COR-L47 (cell line): Measurements from ENCODE around the gene ANXA2.
"Not testable (repeated sequence)": the region's sequence is repeated elsewhere in the genome, so short reads cannot be mapped to it uniquely, and the experiment has no call there.

Experiments used
- DNase-seq: peaks from one replicate; lab custom pipeline; 2025; lab: John Stamatoyannopoulos, UW

The ANXA2 gene

DNA sequence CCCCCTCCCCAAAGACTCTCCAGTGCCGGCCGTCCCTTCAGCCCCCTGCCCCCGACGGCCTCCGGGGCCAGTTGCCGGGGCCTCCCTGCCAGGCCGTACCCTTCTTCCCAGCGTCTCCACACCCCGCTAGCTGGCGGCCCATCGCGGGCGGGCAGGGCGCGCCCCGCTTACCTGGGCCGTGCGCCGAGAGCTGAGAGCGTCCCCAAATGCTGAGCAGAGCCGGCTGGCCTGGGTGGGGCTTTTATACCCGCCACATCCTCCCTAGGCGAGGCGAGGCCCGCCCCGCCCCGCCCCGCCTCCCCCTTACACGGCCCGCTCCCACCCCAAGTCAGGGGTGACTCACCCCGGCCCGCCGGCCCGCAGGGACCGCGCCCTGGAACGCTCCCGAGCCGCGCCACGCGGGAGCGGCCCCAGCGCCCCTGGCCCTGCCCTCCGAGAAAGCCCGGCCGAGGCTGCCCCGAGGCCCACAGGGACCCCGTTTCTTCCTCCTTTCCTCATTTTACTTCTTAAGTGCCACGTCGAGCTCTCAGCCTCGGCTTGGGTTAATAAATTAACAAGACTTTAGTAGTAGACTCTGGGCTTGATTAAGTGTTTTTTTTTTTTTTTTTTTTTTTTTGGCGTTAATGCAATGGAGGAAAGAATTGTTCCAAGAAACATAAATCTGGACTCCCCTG, at the start of gene ANXA2:
Gene ANXA2 (minus strand): TSS at position 215 of the 674 bp plus-strand sequence. CDS start 11,911 bp downstream, outside the sequence.
- peak; percentile 6 for DNase-seq

DNA sequence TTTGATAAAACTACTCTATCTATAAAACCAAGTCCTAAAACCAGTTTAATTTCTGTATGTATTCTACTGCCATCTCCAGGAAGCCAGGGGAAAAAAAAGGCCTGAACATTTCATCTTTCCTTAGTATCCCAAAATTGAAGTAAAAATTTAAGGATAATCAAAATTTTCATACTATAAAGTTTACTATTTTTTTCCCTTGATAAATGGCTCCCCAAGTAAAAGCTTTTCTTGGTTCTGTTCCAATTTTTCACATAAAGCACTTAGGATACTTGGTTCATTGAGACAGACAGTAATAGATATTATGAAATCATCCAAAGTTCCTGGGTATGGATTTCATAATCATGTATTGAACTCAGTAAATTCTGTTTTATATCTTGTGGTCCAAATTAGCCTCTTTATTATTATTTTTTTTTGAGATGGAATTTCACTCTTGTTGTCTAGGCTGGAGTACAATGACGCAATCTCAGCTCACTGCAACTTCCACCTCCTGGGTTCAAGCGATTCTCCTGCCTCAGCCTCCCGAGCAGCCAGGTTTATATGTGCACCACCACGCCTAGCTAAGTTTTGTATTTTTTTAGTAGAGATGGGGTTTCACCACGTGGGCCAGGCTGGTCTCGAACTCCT, 46.6 kb upstream of the ANXA2 start:
- DNase-seq, result no peak

DNA sequence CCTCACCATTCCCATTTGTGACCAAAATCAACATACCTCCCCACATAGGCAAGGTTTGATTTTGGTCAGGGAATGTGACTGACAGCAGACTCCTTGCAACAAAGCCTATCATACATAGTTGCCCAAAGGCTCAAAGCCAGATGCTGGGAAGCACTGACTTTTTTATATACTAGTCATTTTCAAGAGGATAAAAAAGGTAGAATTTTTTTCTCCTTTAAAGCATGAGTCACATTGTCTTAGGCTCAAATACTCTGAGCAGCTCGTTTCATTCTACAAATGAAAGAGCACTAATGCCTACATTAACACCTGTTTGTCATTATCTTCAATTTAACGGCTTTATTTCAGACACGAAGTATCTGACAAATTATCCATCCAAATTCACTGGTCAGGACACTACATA, 45.0 kb upstream of the ANXA2 start:
- peak; percentile 3 for DNase-seq

DNA sequence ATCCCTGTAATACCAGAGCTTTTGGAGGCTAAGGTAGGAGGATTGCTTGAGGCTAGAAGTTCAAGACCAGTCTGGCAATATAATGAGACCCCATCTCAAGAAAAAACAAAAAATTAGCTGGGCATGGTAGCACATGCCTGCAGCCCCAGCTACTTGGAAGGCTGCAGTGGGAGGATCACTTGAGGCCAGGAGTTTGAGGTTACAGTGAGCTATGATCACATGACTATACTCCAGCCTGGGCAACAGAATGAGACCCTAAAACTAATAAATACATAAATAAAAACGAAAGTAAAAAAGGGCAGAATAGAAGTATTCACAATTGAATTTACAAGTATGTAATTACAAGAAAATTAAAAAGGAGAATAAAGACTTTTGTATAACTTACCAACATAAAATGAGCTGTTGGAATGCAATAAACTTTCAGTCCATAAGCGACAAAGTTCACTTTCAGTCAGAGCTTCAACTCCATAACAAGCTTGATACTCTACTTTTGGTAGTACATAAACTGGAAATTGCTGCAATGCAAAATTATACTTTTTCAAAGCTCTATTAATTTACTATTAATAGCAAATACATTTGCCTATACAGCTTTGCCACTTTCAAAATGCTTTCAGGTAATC, 44.4 kb upstream of the ANXA2 start:
- no peak for DNase-seq

DNA sequence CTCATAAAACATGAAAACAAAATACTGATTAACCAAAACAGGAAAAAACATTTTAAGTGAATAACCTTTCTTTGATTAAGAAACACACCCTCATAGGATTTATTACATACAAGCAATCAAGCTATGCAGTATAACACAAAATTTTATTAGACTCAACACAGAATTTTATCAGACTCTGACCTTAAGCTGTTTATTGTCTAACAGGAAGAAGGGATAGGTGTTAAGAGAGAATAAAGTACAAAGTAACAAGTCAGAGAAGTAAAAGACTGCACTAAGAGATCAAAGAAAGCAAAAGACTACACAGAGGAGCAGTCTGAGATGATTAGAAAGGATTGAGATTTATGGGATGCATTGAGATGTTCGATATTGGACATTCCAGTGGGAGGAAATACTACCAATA, 43.5 kb upstream of the ANXA2 start:
- no peak for DNase-seq

DNA sequence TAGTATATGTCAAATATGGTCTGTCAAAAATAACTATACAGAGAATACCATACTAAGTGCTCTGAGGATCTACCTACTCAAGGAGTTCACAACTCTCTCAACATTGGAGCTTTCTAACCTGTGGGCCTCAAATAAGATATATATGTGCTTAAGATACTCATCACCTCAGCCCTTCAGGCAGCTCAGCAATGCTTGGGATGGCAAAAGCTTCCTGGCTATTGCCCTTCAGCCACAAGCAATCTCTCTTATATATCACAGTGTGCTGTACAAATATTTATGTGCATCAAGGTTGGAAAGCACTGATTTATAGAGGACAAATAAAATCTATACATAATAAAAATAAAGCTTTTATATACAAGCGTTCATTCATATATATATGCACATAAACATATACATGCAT, 40.9 kb upstream of the ANXA2 start:
- no peak for DNase-seq

DNA sequence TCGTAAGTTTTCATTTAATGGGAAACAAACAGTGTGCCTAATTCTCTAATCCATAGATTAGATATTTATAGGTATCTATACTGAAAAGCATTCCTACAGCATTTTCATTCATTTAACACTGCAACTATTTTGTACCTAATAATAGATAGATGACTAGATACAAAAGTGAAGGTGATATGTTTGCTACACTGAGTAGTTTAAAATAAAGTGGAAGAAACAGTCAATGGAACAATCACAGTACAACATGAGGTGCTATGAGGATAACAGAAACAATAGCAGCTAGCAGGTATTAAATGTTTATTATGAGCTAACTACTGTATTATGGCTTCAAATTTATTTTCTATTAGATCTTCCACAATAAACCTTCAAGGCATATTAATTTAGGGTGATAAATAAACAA, 31.1 kb upstream of the ANXA2 start:
- DNase-seq, result no peak

DNA sequence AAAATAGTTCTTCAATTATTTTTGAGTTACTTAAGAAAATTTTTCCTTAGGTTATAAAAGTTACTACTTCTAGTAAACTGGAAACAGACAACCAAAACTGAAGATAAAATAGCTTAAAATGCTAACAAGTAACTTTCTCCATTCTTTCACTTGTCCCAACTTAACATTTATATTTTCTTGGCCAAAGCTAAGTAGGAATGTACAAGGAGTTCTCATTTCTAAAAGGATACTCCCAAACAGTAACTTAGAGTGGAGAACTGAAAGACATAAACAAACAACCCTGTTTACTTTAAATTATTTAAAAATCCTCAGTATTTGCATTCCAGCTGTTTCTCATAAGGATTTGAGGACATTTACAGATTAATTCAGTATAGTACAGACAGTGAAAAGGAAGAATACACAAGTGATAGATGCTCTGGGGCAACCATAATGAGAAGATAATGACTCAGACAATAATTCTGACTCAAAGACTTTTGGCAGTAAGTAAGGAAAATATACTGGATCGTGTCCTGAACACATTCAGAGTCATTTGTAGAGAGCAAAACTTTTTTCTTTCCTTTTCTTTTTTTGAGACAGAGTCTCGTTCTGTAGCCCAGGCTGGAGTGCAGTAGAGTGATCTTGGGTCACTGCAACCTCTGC, 29.2 kb upstream of the ANXA2 start:
- no peak for DNase-seq

DNA sequence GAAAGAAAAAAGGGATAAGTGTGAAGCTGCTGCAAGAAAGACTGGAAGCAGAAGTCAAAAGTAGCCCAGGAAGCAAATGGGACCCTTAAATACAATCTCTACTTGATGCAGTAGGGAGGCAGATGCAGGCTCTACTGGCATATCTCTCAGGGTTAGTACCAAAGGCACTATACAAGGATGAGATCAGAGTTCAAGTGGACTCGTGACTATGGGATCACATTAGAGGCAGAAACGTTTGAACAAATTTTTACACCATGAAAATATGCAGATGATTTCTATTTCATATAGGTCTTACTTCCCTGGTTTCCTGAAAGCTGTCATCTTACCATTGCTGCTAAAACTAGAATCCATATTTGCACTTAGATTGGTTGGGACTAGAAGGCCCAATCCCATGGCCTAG, 27.7 kb upstream of the ANXA2 start:
- DNase-seq, result no peak

DNA sequence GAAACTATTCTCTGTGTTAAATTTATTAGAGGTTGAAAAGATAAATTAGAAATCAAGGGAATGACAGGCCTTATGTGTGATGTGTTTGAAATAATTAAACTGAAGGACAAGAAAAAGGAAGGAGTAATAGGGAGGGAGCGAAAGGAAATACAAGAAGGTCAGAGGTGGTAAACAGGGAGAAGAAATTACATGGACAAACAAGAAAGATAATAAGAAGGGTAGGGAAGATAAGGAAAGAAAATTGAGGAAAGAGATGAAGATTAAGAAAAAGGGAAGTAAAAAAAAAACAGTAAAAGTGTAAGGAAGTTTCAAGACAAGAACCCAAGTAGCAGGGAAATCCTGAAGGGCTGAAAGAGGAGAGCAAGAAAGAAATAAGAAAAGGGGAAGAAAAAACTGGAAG, 26.2 kb upstream of the ANXA2 start:
- no peak for DNase-seq

DNA sequence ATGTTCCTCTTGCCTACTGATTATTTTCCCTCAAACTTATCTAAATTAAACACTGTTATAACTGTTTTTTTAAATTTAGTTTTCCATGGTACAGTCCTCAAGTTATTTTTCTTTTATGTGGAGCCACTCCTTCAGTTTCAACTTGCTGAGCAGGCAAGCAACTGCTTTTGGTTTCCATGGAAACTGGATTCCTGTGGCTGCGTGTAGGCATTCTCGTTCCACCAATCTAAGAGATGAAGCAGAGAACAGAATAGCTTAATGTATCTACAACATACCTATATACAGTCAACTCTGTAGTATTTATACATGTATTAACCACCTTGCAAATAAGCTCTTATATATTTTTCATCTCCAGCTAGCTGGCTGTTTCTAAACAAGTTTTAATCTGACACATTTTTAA, 25.8 kb upstream of the ANXA2 start:
- peak; percentile 3 for DNase-seq

DNA sequence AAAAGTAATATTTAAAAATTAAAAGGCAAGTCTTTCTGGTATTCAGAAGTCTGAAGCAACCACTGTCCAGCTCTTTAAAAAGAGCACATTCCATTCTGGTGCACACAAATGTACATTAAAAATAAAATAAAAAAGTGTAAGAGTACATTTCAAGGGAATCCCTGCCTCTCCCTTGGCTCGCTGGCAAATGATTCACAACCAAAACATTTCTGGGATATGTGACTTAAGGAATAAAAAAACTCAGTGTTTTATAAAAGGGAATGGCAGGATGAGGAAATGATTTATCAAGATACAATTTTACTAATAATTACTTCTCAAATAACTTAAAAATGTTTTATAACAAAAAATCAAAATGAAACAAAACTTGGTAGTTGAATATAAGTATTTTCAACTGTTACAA, 23.8 kb upstream of the ANXA2 start:
- DNase-seq, result no peak

DNA sequence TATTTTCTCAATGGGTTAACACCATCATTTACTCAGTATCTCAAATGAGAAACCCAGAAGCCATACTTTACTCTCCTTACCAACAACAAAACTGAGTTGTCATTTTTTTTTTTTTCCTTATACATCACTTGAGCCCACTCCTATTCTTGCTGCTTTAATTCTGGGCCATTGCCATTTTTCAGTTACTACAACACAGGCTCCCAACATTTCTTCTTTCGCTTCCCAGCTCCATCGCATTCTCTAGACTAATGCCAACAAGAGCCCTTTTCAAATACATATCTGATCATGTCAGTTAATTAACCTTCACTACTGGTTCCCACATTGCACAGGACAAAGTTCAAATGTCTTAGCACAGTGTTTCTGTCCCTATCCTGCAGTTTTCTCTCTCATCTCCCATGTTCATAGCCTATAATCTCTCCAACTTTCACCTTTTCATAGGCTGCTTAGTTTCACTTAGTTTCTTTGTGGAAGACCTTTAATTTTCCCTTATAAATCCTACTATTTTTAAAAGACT, 22.5 kb upstream of the ANXA2 start:
- no peak for DNase-seq

DNA sequence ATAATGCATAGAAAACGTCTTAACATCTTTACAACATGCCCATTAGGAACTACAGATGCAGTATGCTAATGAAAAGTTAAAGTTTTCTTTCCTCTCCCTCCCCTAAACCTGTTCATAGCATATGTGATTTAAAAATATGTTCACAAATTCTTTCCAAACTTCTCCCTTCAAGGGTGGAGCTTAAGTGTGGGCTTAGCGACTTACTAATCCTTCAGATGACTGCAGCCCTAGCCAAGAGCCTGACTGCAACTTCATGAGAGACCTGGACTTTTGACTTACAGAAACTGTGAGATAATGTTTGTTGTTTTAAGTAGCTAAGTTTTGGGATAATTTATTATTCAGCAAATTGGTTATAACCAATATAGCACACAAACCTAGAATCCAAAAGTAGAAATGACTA, 22.0 kb upstream of the ANXA2 start:
- no peak for DNase-seq

DNA sequence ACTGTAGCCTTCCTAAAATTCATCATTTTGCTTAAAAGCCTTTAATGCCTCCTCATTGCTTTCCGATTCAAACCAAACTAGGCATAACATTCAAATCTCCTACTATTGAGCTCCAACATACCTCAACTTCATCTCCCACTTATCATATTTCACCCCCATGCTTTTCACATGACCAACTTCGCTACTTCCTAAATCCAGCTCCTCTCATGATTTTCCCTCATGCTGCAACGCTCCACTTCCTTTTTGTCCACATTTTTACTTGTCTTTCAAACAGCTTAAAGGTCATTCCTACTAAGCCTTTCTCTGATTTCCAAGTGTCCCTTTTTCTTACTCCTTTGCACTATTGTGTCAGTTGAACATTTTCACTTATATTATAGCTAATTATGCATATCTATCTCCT, 20.3 kb upstream of the ANXA2 start:
- no peak for DNase-seq

DNA sequence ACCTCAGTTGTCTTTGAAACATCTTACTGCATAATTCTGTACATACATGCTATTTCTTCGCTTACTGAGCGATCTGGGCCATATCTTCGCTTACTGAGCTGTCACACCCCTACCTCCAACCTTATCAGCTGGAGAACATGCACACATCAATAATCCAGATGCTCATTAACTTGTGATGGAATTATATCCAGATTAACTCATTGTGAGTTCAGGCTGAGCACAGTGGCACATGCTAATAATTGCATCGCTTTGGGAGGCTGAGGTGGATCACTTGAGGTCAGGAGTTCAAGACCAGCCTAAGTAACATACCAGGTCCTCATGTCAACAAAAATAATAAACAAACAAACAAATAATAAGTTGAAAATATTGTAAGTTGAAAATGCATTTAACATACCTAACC, 19.3 kb upstream of the ANXA2 start:
- DNase-seq, result no peak

DNA sequence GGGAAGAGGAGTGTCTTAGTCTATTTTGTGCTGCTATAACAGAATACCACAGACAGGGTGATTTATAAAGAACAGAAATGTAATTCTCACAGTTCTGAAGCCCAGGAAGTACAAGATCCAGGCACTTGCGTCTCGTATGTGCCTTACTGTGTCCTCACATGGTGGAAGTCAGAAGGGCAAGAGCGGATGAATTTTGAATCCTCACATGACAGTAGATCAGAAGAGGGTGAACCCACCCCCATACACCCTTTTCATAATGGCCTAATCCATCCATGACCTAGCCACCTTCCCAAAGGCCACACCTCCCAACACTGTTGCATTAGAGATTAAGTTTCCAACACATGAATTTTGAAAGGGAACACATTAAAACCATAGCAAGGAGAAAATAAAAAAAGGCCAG, 18.7 kb upstream of the ANXA2 start:
- DNase-seq, result no peak

DNA sequence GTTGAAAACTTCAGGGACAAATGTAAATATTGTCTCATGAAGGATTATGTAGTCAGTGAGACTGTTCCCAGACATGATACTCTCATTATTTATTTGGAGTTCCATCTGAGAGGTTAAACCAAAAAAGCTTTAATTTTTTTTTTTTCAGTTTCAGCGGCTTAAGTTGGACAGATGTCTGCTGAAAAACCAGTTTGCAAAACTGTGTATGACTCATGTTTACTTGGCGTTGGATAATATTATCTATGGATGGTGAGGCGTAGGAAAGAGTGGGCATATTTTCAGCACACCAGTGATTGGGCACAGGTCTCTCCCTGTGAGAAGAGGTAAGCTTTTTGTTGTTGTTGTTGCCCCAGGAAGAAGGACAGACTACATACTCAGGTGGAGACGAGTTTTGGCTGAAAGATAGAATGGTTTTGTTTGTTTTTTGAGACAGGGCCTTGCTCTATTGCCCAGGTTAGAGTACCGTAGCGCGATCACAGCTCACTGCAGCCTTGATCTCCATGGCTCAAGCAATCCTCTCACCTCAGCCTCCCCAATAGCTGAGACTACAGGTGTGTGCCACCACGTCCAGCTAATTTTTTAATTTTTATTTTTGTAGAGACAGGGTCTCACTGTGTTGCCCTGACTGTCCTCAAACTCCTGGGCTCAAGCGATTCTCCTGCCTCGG, 16.4 kb upstream of the ANXA2 start:
- no peak for DNase-seq

DNA sequence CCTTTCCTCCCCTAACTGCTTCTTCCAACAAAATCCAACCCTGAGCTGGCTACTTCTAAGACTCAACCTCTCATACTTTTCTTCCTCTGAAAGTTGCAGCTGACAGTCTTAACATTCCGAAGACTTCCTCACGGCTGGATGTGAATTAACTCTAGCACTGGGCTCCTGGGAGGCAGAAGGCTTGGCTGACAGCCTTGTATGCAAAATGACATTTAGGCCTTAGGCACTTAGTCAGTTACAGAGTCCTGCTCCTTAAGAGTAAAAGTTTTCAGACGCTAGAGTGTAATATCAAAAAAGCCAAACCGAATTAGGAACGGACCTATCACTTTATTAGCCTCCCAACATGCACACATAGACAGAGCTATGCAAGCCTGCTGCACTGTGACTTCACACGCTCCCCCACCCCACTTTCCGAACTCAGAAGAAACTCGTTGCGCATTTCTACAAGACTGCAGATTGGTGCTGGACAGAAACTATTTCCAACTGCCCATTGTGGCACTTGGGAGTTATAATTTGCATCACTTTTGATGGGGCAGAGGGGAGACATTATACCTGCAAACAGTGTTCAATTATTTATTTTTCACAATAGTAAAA, 15.5 kb upstream of the ANXA2 start:
- no peak for DNase-seq

DNA sequence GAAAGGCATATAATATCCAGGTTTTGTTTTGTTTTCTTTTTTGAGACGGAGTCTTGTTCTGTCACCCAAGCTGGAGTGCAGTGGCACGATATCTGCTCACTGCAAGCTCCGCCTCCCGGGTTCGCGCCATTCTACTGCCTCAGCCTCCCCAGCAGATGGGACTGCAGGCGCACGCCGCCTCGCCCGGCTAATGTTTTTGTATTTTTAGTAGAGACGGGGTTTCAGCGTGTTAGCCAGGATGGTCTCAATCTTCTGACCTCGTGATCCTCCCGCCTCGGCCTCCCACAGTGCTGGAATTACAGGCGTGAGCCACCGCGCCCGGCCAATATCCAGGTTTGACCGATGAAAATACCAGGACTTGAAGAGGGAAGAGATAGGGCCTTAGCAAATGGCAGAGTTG, 15.0 kb upstream of the ANXA2 start:
- DNase-seq, result not testable (repeated sequence)

DNA sequence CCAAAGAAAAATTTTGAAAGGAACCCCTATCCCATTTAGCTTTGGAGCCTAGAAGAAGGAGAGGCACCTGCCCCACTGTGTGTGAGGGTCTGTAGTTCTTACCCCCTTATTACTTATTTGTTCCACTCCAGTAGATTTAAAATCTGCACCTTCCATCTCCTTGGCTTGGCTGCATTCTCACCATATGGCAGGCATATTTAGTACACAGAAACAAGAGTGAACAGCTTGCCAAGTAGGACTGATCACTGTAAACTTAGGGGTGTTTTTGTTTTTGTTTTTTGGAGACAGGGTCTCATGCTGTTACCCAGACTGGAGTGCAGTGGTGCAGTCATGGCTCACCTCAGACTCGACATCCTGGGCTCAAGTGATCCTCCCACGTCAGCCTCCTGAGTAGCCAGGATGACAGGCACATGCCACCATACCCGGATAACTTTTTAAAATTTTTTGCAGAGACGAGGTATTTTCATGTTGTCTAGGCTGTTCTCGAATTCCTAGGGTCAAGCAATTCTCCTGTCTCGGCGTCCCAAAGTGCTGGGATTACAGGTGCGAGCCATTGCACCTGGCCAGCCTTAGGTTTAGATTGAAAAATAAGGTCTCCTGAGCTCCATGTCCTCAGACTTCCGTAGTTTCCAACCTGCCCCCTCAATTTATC, 14.1 kb upstream of the ANXA2 start:
- DNase-seq, result no peak
